Sigmoid colon (tissue), 7 donors: ENCODE results near the gene EP400. TPM values are rescaled to one million over a fixed set of nuclear protein-coding genes. Genes with fewer than 3 reads are reported as not detected.
A peak's percentile ranks its signal among the peaks of the same experiment; 100 is the strongest.
"Not testable (repeated sequence)": the region's sequence is repeated elsewhere in the genome, so short reads cannot be mapped to it uniquely, and the experiment has no call there.

Experiments
- DNase-seq: peaks from one replicate; pipeline ENCODE4 v3.0.0-alpha.2; 2019
- H3K27ac ChIP-seq, 4 donors: fragments of 200-600 bp; sonication (generic); one replicate each; pipeline ENCODE4 v1.5.1; 2016 to 2019; ENCODE audit warnings: mild to moderate bottlenecking in 1 of 4
- H3K27me3 ChIP-seq, 3 donors: fragments of 200-600 bp; sonication (generic); one replicate each; pipeline ENCODE4 v1.5.1; 2019; ENCODE audit warnings: mild to moderate bottlenecking in 1 of 3
- H3K36me3 ChIP-seq, 4 donors: fragments of 200-600 bp; sonication (generic); one replicate each; pipeline ENCODE4 v1.5.1; 2016 to 2019
- H3K4me1 ChIP-seq, 4 donors: fragments of 200-600 bp; sonication (generic); one replicate each; pipeline ENCODE4 v1.5.1; 2017 to 2019
- H3K4me3 ChIP-seq, 4 donors: fragments of 200-600 bp; sonication (generic); one replicate each; pipeline ENCODE4 v1.5.1; 2017 to 2019; ENCODE audit warnings: mild to moderate bottlenecking in 2 of 4, moderate library complexity in 1 of 4
- H3K9me3 ChIP-seq, 4 donors: fragments of 200-600 bp in 3 of 4; sonication (generic) in 3 of 4; one replicate each; pipeline versions ENCODE4 v1.5.1 to v1.6.1; 2013 to 2019
- EP300 ChIP-seq, 4 donors: sonication (generic); formaldehyde crosslinking; IDR thresholded peaks; one replicate each; pipeline ENCODE4 v1.6.1; 2017; ENCODE audit warnings: antibody characterized with exemption in 4 of 4
- POLR2A ChIP-seq, 2 donors: fragments of 450-650 bp; IDR thresholded peaks; one replicate each; pipeline ENCODE4 v1.6.1; 2016; ENCODE audit warnings: antibody characterized with exemption in 2 of 2, mild to moderate bottlenecking in 2 of 2, moderate library complexity in 2 of 2
- POLR2AphosphoS5 ChIP-seq, 4 donors: sonication (generic); formaldehyde crosslinking; IDR thresholded peaks; one replicate each; pipeline ENCODE4 v1.6.1; 2017; ENCODE audit warnings: antibody characterized with exemption in 4 of 4
- WGBS, 2 donors: extraction: QIAGEN DNeasy Blood & Tissue Kit; methylation state at CpG; one replicate each; pipeline ENCODE4 v1.1.7; 2013; 5-methylcytosine and 5-hydroxymethylcytosine counted together
- intact Hi-C: fragments of 100-400 bp; cut with DNase I; formaldehyde crosslinking; loops from one replicate; pipeline ENCODE4 v1.15.1; 2023
- polyA plus RNA-seq, 3 donors: library from polyadenylated mRNA; stranded (reverse); fragments of 200-250 nt; gene quantifications; one replicate each; pipeline ENCODE4 v1.2.3, GENCODE V29; 2013
- total RNA-seq, 4 donors: library from RNA; depleted of rRNA; stranded (reverse); fragments of >200 nt; gene quantifications; one replicate each; pipeline ENCODE4 v1.1.0, GENCODE V29; 2016
- TF ChIP-seq, protein P1 (sequence below), 4 experiments: fragments of 450-650 bp in 3 of 4; fragments of 200-600 bp in 1 of 4; IDR thresholded peaks; one replicate each; pipeline ENCODE4 v1.5.1; 2016 to 2019; ENCODE audit warnings: antibody characterized with exemption in 4 of 4, mild to moderate bottlenecking in 3 of 4, moderate library complexity in 2 of 4
- donor health status: healthy with polysubstance abuse.
- donor health status: Bipolar disorder and iron deficiency.
- donor health status: healthy.

EP400 gene
- total and polyA plus RNA-seq, 7 donors: 3.2 to 35.7 (median 14.6) TPM

DNA sequence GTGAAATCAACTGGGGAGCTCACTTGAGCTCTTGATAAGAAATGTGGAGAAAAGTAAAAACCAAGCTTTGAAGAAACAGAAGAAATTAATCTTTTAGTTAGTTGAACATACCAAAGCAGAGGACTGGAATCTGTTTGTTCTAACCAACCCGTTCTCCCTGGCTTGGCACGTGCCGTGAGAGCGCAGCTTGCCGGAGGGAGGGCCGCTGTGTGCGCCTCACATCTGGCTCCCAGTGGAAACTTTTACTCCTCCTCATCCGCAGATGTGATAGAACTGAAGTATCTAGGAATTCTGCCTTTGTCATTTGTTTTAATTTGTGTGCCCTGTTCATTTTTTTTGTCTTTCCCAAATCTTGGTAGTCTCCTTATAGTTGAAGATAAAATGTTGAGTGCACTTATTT, 129.5 kb downstream of the EP400 start:
- Histone ChIP-seq H3K9me3 (no peaks in the 10 kb centered on the region), H3K4me3 (no peak overlapping the region), H3K27me3 (no peaks in the 10 kb centered on the region), H3K27ac (peak overlapping the region in 3 of 4 donors; percentile 65 to 78 (median 67)), H3K4me1 (peaks cover 0 to 29% (median 28%) of the 10 kb centered on the region in 4 donors), H3K36me3 (peaks cover 8 to 37% (median 18%) of the 10 kb centered on the region in 4 donors)
- TF ChIP-seq EP300 (IDR thresholded peaks at IDR 0.05): no peak
- peak in 1 of 4 donors; percentile 20 for TF ChIP-seq POLR2AphosphoS5 (IDR thresholded peaks at IDR 0.05)
- WGBS, 2 donors: 95% methylated on average over 8 of the region's 8 CpGs
- intact Hi-C loops: loop anchor here (10.0 kb wide), 1 partner anchor 184 kb away; the partner anchor contains the start of gene ULK1
- DNase-seq: no peak

DNA sequence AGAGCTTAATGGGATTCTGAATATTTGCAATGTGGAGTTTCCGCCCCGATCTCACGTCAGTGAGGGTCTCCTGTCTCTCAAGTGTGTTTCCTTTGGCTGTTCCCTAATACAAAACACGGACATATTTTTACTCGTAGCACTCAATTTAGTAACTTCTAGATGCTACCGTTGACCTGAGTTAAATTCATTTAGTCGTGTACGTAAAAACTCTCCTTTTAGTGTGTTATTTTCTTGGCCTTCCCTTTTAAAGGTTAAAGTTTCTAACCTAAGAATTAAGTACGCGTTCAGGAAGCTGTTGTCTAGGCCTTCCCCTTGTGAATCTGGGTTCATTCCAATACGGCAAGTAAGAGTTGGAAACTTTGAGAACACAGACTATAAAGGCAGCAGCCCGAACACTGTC, 130.0 kb downstream of the EP400 start:
- H3K27ac ChIP-seq: peak overlapping the region in 2 of 4 donors; percentile 67 to 78
- TF ChIP-seq, protein P1, sequence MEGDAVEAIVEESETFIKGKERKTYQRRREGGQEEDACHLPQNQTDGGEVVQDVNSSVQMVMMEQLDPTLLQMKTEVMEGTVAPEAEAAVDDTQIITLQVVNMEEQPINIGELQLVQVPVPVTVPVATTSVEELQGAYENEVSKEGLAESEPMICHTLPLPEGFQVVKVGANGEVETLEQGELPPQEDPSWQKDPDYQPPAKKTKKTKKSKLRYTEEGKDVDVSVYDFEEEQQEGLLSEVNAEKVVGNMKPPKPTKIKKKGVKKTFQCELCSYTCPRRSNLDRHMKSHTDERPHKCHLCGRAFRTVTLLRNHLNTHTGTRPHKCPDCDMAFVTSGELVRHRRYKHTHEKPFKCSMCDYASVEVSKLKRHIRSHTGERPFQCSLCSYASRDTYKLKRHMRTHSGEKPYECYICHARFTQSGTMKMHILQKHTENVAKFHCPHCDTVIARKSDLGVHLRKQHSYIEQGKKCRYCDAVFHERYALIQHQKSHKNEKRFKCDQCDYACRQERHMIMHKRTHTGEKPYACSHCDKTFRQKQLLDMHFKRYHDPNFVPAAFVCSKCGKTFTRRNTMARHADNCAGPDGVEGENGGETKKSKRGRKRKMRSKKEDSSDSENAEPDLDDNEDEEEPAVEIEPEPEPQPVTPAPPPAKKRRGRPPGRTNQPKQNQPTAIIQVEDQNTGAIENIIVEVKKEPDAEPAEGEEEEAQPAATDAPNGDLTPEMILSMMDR (IDR thresholded peaks at IDR 0.05): no peak
- no peak for TF ChIP-seq EP300 (IDR thresholded peaks at IDR 0.05)
- TF ChIP-seq POLR2AphosphoS5 (IDR thresholded peaks at IDR 0.05): no peak
- TF ChIP-seq POLR2A (IDR thresholded peaks at IDR 0.05): no peak
- peaks cover 8 to 33% (median 17%) of the 10 kb centered on the region in 4 donors for H3K36me3 ChIP-seq

DNA sequence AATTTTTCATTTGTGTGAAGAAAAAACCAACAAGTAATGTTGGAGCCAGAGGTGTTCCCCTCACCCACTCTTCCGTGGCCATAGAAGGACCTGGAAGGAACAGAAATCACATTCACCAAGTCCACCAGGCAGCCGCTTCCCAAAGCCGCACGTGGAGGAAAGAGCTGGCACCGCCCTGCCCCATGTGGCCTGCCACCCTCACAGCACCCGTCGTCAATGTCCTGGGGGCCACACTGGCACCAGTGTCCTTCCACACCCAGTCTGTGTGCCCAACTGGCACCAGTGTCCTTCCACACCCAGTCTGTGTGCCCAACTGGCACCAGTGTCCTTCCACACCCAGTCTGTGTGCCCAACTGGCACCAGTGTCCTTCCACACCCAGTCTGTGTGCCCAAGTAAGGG, 130.8 kb downstream of the EP400 start:
- H3K9me3 ChIP-seq, intact Hi-C loops, H3K4me3 ChIP-seq, DNase-seq, H3K27me3 ChIP-seq: not testable (repeated sequence)
- Histone ChIP-seq H3K27ac (peak overlapping the region in 2 of 4 donors; percentile 67 to 78), H3K4me1 (peaks cover 0 to 40% (median 37%) of the 10 kb centered on the region in 4 donors), H3K36me3 (peaks cover 7 to 25% (median 14%) of the 10 kb centered on the region in 4 donors)
- WGBS, 2 donors: 74 to 83% methylated on average over 7 of the region's 7 CpGs

More for the DNA sequence above, 130.0 kb downstream of the EP400 start:
- DNase-seq: no peak
- Histone ChIP-seq H3K27me3 (no peaks in the 10 kb centered on the region), H3K4me1 (peaks cover 0 to 31% (median 29%) of the 10 kb centered on the region in 4 donors), H3K9me3 (no peaks in the 10 kb centered on the region), H3K4me3 (no peak overlapping the region)
- intact Hi-C loops: loop anchor here (10.0 kb wide), 1 partner anchor 185 kb away; the partner anchor contains the start of gene ULK1
- 92 to 96% methylated on average over 12 of the region's 12 CpGs for WGBS, 2 donors

DNA sequence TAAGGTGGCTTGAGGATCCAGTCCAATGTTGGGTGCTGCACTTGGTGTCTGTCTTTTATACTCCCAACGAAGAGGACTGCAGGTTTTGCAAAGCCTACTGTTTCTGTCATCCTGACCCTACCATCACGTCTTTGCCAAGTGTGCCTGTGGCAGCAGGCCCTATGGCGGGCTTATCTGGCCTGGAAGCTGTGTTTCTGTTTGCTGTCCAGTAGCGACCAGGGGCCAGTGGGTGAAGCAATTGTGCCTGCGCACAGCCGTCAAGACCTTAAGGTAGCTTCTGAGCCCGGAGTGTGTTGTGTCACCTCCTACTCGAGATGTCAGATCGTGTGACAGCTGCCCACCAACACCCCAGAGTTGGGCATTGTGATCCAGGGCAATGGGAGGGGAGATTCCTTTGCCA, 131.7 kb downstream of the EP400 start:
- TF ChIP-seq POLR2A (IDR thresholded peaks at IDR 0.05) (no peak), POLR2AphosphoS5 (IDR thresholded peaks at IDR 0.05) (no peak), EP300 (IDR thresholded peaks at IDR 0.05) (no peak)
- TF ChIP-seq, protein P1 (IDR thresholded peaks at IDR 0.05): no peak
- H3K27ac ChIP-seq: no peak overlapping the region
- peaks cover 4 to 19% (median 12%) of the 10 kb centered on the region in 4 donors for H3K36me3 ChIP-seq
- DNase-seq: no peak
- 91 to 92% methylated on average over 9 of the region's 9 CpGs for WGBS, 2 donors
- intact Hi-C loops: no loop called here
- no peaks in the 10 kb centered on the region for H3K27me3 ChIP-seq
- H3K4me3 ChIP-seq: no peak overlapping the region
- H3K9me3 ChIP-seq: no peaks in the 10 kb centered on the region
- H3K4me1 ChIP-seq: peaks cover 0 to 42% (median 38%) of the 10 kb centered on the region in 4 donors

DNA sequence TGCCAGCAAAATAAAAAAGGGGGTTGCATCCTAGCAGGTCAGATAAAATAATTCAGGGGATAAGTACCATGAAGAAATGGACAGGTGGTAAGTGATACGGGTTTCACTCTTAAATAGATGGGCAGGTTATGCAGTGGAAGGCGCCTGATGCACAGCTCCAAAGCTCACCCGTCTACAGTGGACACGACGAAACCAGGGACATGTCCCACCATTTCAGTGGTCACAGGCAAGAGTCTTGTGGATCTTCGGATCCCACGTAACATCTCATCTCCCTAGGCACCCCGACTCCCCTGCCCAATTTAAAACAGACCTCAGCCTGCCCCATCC, 133.8 kb downstream of the EP400 start:
- H3K4me1 ChIP-seq: peaks cover 0 to 30% (median 29%) of the 10 kb centered on the region in 4 donors
- peaks cover 0 to under 1% (median 0%) of the 10 kb centered on the region in 4 donors for H3K36me3 ChIP-seq
- TF ChIP-seq POLR2AphosphoS5 (IDR thresholded peaks at IDR 0.05) (no peak), POLR2A (IDR thresholded peaks at IDR 0.05) (no peak)
- H3K9me3 ChIP-seq: no peaks in the 10 kb centered on the region
- peak overlapping the region in 1 of 4 donors; percentile 98 for H3K27ac ChIP-seq
- no peaks in the 10 kb centered on the region for H3K27me3 ChIP-seq
- H3K4me3 ChIP-seq: peak overlapping the region in 3 of 4 donors; percentile 98 to 99 (median 98)
- DNase-seq: no peak
- intact Hi-C loops: no loop called here
- WGBS, 2 donors: 8 to 10% methylated on average over 8 of the region's 8 CpGs

DNA sequence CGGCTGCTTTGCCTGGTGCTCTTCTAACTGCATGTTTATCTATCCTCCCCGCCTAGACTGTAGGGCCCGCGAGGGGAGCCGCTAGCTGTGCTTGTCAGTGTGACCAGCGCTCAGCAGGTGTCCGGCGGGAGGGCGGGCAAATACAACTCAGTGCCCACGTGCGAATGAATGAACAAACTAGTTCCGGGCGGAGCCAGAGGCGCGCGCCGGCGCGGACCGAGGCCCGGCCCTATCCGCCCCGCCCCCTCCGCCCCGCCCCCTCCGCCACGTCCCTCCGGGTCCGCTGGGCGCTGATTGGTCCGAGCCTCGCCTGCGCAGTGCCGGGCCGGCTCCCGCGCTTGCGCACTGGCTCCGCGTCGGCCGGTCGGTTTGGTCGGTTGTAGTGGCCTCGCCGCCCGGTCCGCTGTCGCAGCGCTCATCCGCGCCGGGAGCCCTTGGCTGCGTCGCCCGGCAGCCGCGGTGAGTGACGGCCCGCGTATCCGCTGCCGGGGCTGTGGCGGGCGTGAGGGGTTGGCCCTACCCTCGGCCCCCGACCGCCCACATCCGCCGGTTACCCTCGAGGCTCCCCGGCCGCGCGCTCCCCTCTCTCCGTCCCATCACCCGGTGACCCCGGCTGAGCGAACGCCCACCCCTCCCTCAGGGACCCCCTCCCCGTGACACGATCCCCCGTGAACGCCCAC, 134.3 kb downstream of the EP400 start:
- DNase-seq: peak; percentile 95
- Histone ChIP-seq H3K4me1 (peaks cover 0 to 25% (median 24%) of the 10 kb centered on the region in 4 donors), H3K4me3 (peak overlapping the region; percentile 79 to 99 (median 98)), H3K9me3 (no peaks in the 10 kb centered on the region), H3K36me3 (no peaks in the 10 kb centered on the region), H3K27ac (peak overlapping the region; percentile 83 to 98 (median 92)), H3K27me3 (no peaks in the 10 kb centered on the region)
- intact Hi-C loops: no loop called here
- 1% methylated on average over 84 of the region's 84 CpGs for WGBS, 2 donors
- TF ChIP-seq, protein P1 (IDR thresholded peaks at IDR 0.05): no peak
- peak in 1 of 2 donors; percentile 79 for TF ChIP-seq POLR2A (IDR thresholded peaks at IDR 0.05)
- peak; percentile 91 to 98 (median 94) for TF ChIP-seq POLR2AphosphoS5 (IDR thresholded peaks at IDR 0.05)
- no peak for TF ChIP-seq EP300 (IDR thresholded peaks at IDR 0.05)
